Right kidney (tissue), 1 donor: ENCODE data around the gene MT1B.
"Not testable (repeated sequence)": the region's sequence is repeated elsewhere in the genome, so short reads cannot be mapped to it uniquely, and the experiment has no call there.

Experiments used
- DNase-seq: peaks from one replicate; pipeline ENCODE4 v3.0.0-alpha.2; 2016

MT1B gene

DNA sequence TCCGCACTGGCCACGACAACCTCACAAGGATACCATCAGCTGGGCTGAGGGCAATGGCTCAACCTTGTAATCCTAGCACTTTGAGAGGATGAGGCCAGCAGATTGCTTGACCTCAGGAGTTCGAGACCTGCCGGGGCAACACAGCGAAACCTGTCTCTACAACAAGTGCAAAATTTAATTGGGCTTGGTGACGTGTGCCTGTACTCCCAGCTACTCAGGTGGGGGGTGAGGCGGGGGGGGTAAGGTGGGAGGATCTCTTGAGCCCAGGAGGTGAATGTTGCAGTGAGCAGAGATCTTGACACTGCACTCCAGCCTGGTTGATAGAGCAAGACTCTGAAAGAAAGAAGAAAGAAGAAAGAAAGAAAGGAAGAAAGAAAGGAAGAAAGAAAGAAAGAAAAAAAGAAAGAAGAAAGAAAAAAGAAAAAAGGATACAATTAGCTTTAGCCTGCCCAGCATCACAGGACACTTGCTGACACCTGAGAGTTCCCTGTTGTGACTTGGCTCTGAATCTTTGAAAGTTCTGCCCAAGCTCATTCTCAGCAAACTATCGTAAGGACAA is 31.3 kb upstream of the MT1B start:
- no peak for DNase-seq

GRCh38 chr16:56621665-56622445 is 29.8 kb upstream of the MT1B start:
- not testable (repeated sequence) for DNase-seq

- not testable (repeated sequence) for DNase-seq
Measured at GRCh38 chr16:56623184-56623583, 28.5 kb upstream of the MT1B start.

GRCh38 chr16:56623637-56624036 is 28.0 kb upstream of the MT1B start:
- DNase-seq, result no peak

GRCh38 chr16:56625140-56625942 is 26.3 kb upstream of the MT1B start, which contains the start of gene MT1E:
Gene MT1E (plus strand): TSS chr16:56625781. CDS start chr16:56625852, 71 bp downstream.
- peak; percentile 72 for DNase-seq

- DNase-seq, result no peak
Measured at GRCh38 chr16:56625943-56626654, 25.6 kb upstream of the MT1B start.

GRCh38 chr16:56626685-56627084 is 25.0 kb upstream of the MT1B start:
- no peak for DNase-seq

- DNase-seq, result no peak
Measured at GRCh38 chr16:56628486-56629350, 23.0 kb upstream of the MT1B start.

- DNase-seq, result no peak
Measured at GRCh38 chr16:56629531-56629930, 22.2 kb upstream of the MT1B start.

DNA sequence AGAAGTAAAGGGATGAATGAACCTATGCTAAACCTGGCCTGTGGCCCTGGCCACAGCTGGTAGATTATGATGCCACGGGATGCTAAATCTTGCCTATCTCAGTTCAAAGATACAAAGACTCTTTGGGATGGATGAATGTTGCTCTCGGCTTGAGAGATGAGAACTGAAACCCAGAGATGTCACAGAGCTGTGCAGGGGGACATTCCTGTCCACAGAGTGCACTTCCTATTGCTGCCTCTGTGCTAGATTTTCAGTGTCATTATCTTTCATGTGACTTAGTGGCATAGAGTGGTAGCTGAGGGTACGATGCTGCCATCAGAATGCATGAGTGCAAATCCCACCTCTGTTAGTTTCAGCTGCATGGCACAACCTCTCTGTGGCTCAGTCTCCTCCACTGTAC is 21.6 kb upstream of the MT1B start:
- no peak for DNase-seq

DNA sequence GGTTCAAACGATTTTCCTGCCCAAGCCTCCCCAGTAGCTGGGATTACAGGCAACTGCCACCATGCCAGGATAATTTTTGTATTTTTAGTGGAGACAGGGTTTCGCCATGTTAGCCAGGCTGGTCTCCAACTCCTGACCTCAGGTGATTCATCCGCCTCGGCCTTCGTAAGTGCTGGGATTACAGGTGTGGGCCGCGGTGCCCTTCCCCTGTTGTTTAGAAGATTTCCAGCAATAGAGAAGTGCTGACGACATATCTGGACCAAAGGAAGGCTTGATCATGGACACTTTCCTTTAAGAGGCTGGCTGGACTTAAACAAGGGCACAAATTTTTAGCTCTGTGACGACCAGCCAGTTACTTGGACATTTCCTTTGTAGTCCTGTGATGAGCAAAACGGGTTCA is 20.5 kb upstream of the MT1B start:
- no peak for DNase-seq

DNA sequence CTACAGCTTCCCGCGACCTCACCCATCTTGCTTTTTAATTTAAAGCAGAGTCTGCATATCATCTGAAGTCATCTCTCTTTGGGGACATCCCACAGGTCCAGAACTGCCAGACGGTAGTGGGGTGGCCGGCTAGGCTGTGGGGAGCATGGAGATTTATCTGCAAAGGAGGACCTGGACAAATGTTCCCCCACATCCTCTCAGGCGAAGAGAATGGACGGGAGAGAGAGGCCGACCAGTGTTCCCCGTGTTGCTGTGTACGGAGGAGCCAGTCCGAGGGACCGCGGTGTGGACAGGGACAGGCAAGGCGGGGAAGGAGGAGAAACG is 19.9 kb upstream of the MT1B start:
- no peak for DNase-seq

DNA sequence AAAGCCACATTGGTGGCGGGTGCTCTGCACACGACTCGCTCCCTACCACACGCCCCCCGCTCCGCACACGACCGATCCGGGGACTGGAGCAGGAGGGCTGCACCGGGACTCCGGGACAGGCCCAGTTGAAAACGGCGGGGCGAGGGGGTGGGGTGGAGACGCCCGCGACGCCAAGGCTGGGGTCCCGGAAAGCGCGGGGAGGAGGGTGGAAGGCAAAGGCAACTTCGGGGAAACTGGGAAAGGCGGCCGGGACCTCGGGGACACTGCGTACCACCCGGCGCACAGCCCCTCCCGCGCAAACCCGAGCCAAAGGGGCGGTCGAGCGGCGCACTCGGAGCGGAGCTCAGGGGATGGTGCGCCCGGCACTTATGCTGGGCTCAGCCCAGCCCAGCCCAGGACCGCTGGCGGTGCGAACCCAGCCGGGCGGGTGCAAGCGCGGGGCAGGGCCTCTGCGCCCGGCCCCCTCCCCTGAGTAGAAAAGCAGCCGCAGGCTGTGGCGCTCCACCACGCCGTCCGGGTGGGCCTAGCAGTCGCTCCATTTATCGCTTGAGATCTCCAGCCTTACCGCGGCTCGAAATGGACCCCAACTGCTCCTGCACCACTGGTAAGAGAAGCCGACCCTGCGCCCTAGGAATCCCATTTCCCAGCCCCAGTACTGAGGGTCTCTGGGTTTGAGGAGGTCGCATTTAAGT is 19.4 kb upstream of the MT1B start, which contains the start of gene MT1M:
MT1M (plus strand) TSS at position 504 of the 692 bp plus-strand sequence; CDS start at position 577, 73 bp downstream.
- DNase-seq, result peak; percentile 67

- no peak for DNase-seq
Measured at GRCh38 chr16:56632848-56633365, 18.8 kb upstream of the MT1B start.

- DNase-seq, result no peak
Measured at GRCh38 chr16:56633535-56633934, 18.2 kb upstream of the MT1B start.

DNA sequence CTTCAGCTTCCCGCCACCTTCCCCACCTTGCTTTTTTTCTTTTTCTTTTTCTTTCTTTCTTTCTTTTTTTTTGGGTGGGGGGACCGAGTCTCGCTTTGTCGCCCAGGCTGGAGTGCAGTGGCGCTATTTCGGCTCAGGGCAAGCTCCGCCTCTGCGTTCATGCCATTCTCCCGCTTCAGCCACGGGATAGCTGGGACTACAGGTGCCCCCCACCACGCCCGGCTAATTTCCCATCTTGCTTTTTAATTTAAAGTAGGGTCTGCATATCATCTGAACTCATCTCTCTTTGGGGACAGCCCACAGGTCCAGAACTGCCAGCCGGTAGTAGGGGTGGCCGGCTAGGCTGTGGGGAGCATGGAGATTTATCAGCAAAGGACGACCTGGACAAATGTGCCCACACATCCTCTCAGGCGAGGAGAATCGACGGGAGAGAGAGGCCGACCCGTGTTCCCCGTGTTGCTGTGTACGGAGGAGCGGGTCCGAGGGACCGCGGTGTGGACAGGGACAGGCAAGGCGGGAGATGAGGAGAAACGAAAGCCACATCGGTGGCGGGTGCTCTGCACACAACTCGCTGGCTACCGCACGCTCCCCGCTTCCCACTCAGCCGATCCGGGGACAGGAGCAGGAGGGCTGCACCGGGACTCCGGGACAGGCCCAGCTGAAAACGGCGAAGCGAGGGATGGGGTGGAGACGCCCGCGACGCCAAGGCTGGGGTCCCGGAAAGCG is 16.8 kb upstream of the MT1B start:
- DNase-seq, result peak; percentile 49

- DNase-seq, result no peak
Measured at GRCh38 chr16:56635441-56635967, 16.2 kb upstream of the MT1B start.

- DNase-seq, result no peak
Measured at GRCh38 chr16:56636616-56637413, 14.9 kb upstream of the MT1B start.
